Measurements from ENCODE around the gene CDA. TPM values are rescaled to one million over a fixed set of nuclear protein-coding genes. Genes with fewer than 3 reads are reported as not detected.

The CDA gene
- total and polyA plus RNA-seq, 8 donors = 1.3 to 8.4 (median 6.0) TPM; not detected in 5

- intact Hi-C loops (cut with DNase I; ENCODE audit: low total_unique reads) = no loop called here
- DNase-seq = no peak
- WGBS, 5 donors = 72 to 89% (median 88%) methylated on average over 14 of the region's 14 CpGs
- H3K27ac ChIP-seq = no peak overlapping the region
- no peak overlapping the region for H3K4me3 ChIP-seq
- H3K9me3 ChIP-seq = no peaks in the 10 kb centered on the region
- H3K4me1 ChIP-seq = no peaks in the 10 kb centered on the region
- no peaks in the 10 kb centered on the region for H3K27me3 ChIP-seq
- H3K36me3 ChIP-seq = peaks cover 55 to 100% (median 99%) of the 10 kb centered on the region in 4 donors
- no peak for TF ChIP-seq CTCF (IDR thresholded peaks at IDR 0.05)
- TF ChIP-seq EP300 (IDR thresholded peaks at IDR 0.05) = no peak
- TF ChIP-seq POLR2A (IDR thresholded peaks at IDR 0.05) = no peak
- no peak for TF ChIP-seq POLR2AphosphoS5 (IDR thresholded peaks at IDR 0.05)
These were observed 56.5 kb downstream of the CDA start for GRCh38 chr1:20645414-20645813.

DNA sequence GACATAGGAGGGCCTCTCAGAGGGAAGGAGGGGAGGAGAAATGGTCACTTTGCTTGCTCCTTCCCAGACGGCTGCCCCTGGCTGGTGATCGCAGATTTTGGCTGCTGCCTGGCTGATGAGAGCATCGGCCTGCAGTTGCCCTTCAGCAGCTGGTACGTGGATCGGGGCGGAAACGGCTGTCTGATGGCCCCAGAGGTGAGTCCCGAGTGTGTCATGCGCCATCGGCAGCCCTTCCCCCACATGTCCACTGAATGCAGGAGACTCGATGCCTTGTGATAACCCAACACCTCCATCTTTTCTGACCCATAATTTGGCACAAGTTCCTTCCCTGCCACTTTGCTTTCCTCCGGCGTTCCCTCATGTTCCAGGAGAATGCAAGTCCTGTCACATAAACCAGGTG, 59.5 kb downstream of the CDA start:
- WGBS, 5 donors = 85 to 90% (median 88%) methylated on average over 11 to 13 of the region's 13 CpGs

DNA sequence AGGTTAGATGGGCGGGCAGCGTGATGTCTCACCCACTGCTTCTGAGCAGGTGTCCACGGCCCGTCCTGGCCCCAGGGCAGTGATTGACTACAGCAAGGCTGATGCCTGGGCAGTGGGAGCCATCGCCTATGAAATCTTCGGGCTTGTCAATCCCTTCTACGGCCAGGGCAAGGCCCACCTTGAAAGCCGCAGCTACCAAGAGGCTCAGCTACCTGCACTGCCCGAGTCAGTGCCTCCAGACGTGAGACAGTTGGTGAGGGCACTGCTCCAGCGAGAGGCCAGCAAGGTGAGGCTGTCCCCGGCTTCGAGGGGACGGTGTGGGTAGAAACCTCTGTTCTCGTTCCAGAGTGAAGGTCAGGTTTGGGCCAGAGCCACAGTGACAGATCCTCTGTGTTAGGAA, 60.0 kb downstream of the CDA start:
- intact Hi-C loops (cut with DNase I; ENCODE audit: low total_unique reads) = no loop called here
- Histone ChIP-seq H3K4me3 (no peak overlapping the region), H3K36me3 (peaks cover 77 to 100% (median 99%) of the 10 kb centered on the region in 4 donors), H3K27ac (no peak overlapping the region), H3K4me1 (no peaks in the 10 kb centered on the region), H3K9me3 (no peaks in the 10 kb centered on the region), H3K27me3 (no peaks in the 10 kb centered on the region)
- TF ChIP-seq POLR2A (IDR thresholded peaks at IDR 0.05) = no peak
- no peak for TF ChIP-seq EP300 (IDR thresholded peaks at IDR 0.05)
- TF ChIP-seq POLR2AphosphoS5 (IDR thresholded peaks at IDR 0.05) = no peak
- 84 to 94% (median 92%) methylated on average over 9 to 15 of the region's 15 CpGs for WGBS, 5 donors
- no peak for DNase-seq

More for the DNA sequence above, 59.5 kb downstream of the CDA start:
- intact Hi-C loops (cut with DNase I; ENCODE audit: low total_unique reads) = no loop called here
- Histone ChIP-seq H3K9me3 (no peaks in the 10 kb centered on the region), H3K4me1 (no peaks in the 10 kb centered on the region), H3K27me3 (no peaks in the 10 kb centered on the region), H3K4me3 (no peak overlapping the region), H3K36me3 (peaks cover 72 to 100% (median 99%) of the 10 kb centered on the region in 4 donors), H3K27ac (no peak overlapping the region)
- no peak for DNase-seq
- no peak for TF ChIP-seq CTCF (IDR thresholded peaks at IDR 0.05)
- no peak for TF ChIP-seq EP300 (IDR thresholded peaks at IDR 0.05)
- TF ChIP-seq POLR2A (IDR thresholded peaks at IDR 0.05) = no peak
- no peak for TF ChIP-seq POLR2AphosphoS5 (IDR thresholded peaks at IDR 0.05)

DNA sequence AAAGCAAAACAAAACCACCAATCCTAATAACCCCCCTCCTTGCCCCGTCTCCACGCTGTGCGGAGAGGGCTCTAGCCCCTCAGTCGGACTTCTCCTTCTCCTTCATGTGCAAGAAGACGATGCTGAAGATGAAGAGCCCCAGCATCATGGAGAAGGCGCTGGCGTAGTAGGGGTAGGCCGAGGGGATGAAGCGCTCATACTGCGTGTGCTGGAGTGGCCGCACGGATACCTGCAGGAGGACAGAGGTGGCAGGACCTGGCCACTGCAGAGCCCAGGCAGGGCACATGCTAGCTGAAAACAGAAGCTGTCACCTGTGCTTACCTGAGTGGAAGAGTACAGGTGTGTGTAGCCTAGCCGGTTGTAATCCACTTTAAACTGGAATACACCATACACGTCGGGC, 63.4 kb downstream of the CDA start:
- no peak overlapping the region for H3K4me3 ChIP-seq
- DNase-seq = no peak
- no peaks in the 10 kb centered on the region for H3K9me3 ChIP-seq
- H3K36me3 ChIP-seq = peaks cover 89 to 100% (median 100%) of the 10 kb centered on the region in 4 donors
- no peak overlapping the region for H3K27ac ChIP-seq
- TF ChIP-seq POLR2A (IDR thresholded peaks at IDR 0.05) (no peak), CTCF (IDR thresholded peaks at IDR 0.05) (no peak), POLR2AphosphoS5 (IDR thresholded peaks at IDR 0.05) (no peak), EP300 (IDR thresholded peaks at IDR 0.05) (no peak)
- peaks cover 0 to 11% (median 3%) of the 10 kb centered on the region in 4 donors for H3K4me1 ChIP-seq
- H3K27me3 ChIP-seq = no peaks in the 10 kb centered on the region
- WGBS, 5 donors = 94 to 97% (median 94%) methylated on average over 15 of the region's 15 CpGs
- intact Hi-C loops (cut with DNase I; ENCODE audit: low total_unique reads) = no loop called here

GRCh38 chr1:20654104-20654690, 65.3 kb downstream of the CDA start:
- H3K36me3 ChIP-seq = peaks cover 83 to 100% (median 100%) of the 10 kb centered on the region in 4 donors
- no peak for DNase-seq
- TF ChIP-seq CTCF (IDR thresholded peaks at IDR 0.05) (no peak), POLR2AphosphoS5 (IDR thresholded peaks at IDR 0.05) (no peak), POLR2A (IDR thresholded peaks at IDR 0.05) (no peak), EP300 (IDR thresholded peaks at IDR 0.05) (no peak)
- H3K27me3 ChIP-seq = no peaks in the 10 kb centered on the region
- H3K27ac ChIP-seq = no peak overlapping the region
- H3K4me3 ChIP-seq = no peak overlapping the region
- peaks cover 1 to 25% (median 12%) of the 10 kb centered on the region in 4 donors for H3K4me1 ChIP-seq
- intact Hi-C loops (cut with DNase I; ENCODE audit: low total_unique reads) = no loop called here
- 77 to 81% (median 78%) methylated on average over 20 of the region's 20 CpGs for WGBS, 5 donors
- no peaks in the 10 kb centered on the region for H3K9me3 ChIP-seq

Measured in stomach (tissue), 9 donors.